Measurements from ENCODE around the gene TTYH3. TPM values are rescaled to one million over a fixed set of nuclear protein-coding genes. Genes with fewer than 3 reads are reported as not detected.
A peak's percentile ranks its signal among the peaks of the same experiment; 100 is the strongest.

TTYH3 gene
- total and polyA plus RNA-seq, 8 donors = 4.9 to 31.9 (median 8.6) TPM

DNA sequence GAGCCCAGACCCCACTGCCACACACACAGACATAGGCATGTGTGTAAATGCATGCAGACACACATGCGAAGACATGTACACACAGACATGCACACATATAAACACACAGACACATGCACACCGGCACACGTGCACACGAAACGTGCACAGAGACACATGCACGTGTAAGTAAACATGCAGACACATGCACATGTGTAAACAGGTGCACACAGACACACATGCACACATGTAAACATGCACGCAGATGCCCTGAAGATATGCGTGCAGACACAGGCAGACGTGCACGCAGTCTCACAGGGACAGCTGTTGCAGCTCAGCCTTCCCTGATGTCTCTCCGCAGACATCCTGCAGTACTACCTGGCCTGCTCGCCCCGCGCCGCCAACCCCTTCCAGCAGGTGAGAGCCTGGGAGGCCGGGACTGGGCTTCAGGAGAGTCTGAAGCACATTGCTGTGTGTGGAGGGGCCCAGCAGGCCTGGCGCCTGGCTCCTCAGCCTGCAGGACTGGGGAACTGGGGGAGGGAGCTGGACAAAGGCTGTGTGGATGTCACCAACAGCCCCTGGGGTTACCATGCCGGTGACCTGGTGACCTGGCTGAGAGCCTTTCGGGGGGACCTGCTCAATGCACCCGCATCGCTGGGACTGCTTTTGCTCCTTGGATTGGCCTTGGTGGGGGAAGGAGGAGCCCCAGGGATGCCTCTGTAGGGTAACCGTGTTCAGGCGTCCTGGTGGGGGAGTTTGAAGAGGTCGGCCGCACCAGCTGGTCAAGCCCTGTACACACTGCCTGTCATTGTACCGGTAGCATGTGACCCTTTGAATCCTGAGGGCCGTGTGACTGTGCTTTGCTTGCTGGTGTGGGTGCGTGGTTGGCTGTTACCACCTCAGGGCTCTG, 20.3 kb downstream of the TTYH3 start:
- Histone ChIP-seq H3K9me3 (no peaks in the 10 kb centered on the region), H3K4me1 (no peaks in the 10 kb centered on the region), H3K27ac (no peak overlapping the region), H3K4me3 (no peak overlapping the region), H3K36me3 (no peaks in the 10 kb centered on the region), H3K27me3 (no peaks in the 10 kb centered on the region)
- ATAC-seq (no peak), DNase-seq (peak in 1 of 6 donors; percentile 59), FAIRE-seq (no peak)
- no peak for TF ChIP-seq CTCF (IDR thresholded peaks at IDR 0.05)
- intact Hi-C loops (cut with DNase I) = no loop called here
- 91 to 92% methylated on average over 28 of the region's 28 CpGs for WGBS, 2 donors

DNA sequence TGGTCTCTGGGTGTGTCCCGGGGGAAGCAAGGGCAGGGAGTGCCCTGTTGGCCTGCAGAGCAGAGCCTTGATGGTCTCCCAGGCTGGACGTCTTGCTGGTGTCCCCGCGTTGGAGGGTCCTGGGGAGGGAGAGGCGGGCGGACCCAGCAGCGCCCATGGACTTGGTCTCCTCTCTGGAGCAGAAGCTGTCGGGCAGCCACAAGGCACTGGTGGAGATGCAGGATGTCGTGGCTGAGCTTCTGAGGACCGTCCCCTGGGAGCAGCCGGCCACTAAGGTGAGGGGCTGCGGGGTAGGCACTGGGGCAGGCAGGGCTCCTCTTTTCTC, 20.9 kb downstream of the TTYH3 start:
- DNase-seq (peak in 1 of 6 donors; percentile 51), FAIRE-seq (no peak), ATAC-seq (no peak)
- Histone ChIP-seq H3K27me3 (no peaks in the 10 kb centered on the region), H3K4me1 (no peaks in the 10 kb centered on the region), H3K9me3 (no peaks in the 10 kb centered on the region), H3K36me3 (no peaks in the 10 kb centered on the region), H3K4me3 (no peak overlapping the region), H3K27ac (no peak overlapping the region)
- intact Hi-C loops (cut with DNase I) = no loop called here
- 88 to 91% methylated on average over 11 to 12 of the region's 12 CpGs for WGBS, 2 donors
- TF ChIP-seq CTCF (IDR thresholded peaks at IDR 0.05) = no peak

DNA sequence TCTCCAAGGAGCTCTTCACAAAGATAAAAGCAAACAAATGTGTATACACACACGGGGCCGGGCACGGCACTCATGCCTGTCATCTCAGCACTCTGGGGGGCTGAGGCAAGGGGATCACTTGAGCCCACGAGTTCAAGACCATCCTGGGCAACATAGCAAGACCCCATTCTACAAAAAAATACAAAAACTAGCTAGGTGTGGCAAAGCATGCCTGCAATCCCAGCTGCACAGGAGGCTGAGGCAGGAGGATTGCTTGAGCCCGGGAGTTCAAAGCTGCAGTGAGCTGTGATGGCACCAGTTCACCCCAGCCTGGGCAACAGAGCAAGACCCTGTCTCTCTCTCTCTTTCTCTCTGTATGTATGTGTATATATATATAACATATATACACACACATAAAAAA, 22.3 kb downstream of the TTYH3 start:
- Histone ChIP-seq H3K27ac (no peak overlapping the region), H3K9me3 (no peaks in the 10 kb centered on the region), H3K4me3 (no peak overlapping the region), H3K36me3 (no peaks in the 10 kb centered on the region), H3K4me1 (no peaks in the 10 kb centered on the region), H3K27me3 (no peaks in the 10 kb centered on the region)
- FAIRE-seq = no peak
- WGBS, 2 donors = 77% methylated on average over 5 of the region's 5 CpGs
- DNase-seq = peak in 1 of 6 donors; percentile 11
- ATAC-seq = no peak
- intact Hi-C loops (cut with DNase I) = no loop called here
- no peak for TF ChIP-seq CTCF (IDR thresholded peaks at IDR 0.05)

- WGBS, 2 donors = 87 to 90% methylated on average over 29 of the region's 29 CpGs
- H3K4me1 ChIP-seq = no peaks in the 10 kb centered on the region
- no peak for ATAC-seq
- no peak for TF ChIP-seq CTCF (IDR thresholded peaks at IDR 0.05)
- intact Hi-C loops (cut with DNase I) = no loop called here
- FAIRE-seq = no peak
- no peak overlapping the region for H3K4me3 ChIP-seq
- H3K27ac ChIP-seq = no peak overlapping the region
- no peaks in the 10 kb centered on the region for H3K9me3 ChIP-seq
- DNase-seq = peak in 1 of 6 donors; percentile 46
- no peaks in the 10 kb centered on the region for H3K36me3 ChIP-seq
- H3K27me3 ChIP-seq = no peaks in the 10 kb centered on the region
These were observed 24.3 kb downstream of the TTYH3 start for GRCh38 chr7:2655870-2656614.

DNA sequence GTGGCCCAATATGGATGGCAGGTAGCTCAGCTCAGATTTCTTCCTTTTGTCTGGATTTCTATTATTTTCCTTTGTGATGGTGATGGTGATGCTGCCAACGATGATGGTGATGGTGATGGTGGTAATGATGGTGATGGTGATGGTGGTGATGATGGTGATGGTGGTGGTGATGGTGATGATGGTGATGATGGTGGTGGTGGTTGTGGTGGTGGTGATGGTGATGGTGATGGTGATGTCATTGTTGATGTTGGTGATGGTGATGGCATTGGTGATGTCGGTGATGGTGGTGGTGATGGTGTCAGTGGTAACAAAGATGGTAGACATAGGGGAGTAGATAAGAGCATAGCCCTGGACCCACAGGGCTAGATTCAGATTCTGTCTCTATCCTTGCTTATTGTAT, 25.4 kb downstream of the TTYH3 start:
- Histone ChIP-seq H3K4me3 (no peak overlapping the region), H3K27ac (no peak overlapping the region), H3K9me3 (no peaks in the 10 kb centered on the region), H3K36me3 (no peaks in the 10 kb centered on the region), H3K4me1 (no peaks in the 10 kb centered on the region), H3K27me3 (no peaks in the 10 kb centered on the region)
- no peak for FAIRE-seq
- intact Hi-C loops (cut with DNase I) = no loop called here
- WGBS, 2 donors = 83 to 93% methylated on average over 2 of the region's 2 CpGs
- ATAC-seq = no peak
- no peak for DNase-seq
- no peak for TF ChIP-seq CTCF (IDR thresholded peaks at IDR 0.05)
